T-helper 9 cell (primary cell): ENCODE results near the gene NOL4L.

ENCODE experiments used
- DNase-seq: peaks from one replicate; pipeline ENCODE4 v3.0.0-alpha.2; 2020

Gene NOL4L

DNA sequence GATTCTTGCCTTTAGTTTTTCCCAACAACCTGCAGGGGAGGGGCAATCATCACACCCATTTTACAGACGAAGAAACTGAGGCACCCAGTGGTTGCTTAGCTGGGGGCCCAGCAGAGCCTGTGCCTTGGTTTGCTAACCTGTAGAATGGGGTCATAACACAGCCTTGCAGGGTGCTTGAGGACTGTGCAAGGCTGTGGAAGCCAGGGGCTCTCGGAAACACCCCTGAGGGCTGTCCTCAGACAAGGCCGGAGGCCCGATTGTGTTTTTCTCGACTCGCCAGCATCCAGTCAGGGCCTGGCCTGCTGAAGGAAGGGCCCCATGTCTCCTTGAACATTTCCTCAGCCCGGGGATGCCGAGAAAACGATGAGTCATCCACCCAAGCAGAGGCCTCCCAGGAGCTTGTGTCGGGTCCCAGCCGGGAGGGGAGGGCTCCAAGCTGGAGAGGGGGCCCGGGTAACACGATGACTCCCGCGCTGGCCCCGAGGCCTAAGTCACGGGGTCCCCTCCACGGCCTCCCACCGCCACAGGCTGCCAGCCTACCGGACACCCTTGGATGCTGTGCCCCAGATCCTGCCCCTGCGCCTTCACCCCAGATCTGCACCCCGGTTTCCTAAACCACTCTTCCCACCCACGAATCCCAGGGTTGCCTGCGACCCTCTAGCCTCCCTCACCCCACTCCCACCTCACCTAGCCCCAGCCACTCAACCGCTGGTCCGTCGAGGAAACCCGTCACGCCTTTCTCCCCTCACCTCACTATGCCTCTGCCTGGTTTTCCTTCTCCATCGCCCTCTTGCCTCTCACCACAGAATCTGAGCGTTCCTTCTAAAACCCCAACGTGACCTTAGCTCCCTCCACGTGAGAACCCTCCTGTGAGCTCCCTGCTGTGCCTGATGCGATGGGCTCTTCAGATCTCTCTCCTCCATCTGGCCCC is 10.6 kb downstream of the NOL4L start:
- no peak for DNase-seq

DNA sequence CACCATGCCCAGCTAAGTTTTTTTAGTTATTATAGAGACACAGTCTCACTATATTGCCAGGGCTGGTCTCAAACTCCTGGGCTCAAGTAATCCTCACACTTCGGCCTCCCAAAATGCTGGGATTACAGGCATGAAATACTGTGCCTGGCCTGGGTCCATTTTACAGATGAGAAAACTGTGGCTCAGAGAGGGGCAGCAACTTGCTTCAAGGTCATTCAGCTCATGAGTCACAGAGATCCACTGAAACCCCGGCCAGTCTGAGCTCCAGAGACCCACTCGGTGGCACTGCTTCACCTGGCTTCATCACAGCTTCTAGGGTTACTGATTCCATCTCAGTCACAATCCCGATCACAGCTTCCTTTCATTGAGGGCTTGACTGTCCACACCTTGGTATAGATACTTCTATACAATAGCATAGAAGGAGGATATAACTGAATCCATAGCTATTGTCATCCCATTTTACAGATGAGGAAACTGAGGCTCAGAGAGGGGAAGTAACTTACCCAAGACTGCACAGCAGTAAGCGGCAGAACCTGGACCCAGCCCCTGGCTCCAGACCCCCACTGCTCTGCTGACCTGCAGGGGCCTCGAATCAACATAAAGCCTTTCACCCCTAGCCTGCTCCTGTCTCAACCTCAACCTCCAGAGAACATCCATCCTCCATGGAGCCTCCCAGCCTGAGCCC is 11.8 kb downstream of the NOL4L start:
- DNase-seq = no peak

- DNase-seq = no peak
Measured at GRCh38 chr20:32572271-32572968, 12.7 kb downstream of the NOL4L start.

DNA sequence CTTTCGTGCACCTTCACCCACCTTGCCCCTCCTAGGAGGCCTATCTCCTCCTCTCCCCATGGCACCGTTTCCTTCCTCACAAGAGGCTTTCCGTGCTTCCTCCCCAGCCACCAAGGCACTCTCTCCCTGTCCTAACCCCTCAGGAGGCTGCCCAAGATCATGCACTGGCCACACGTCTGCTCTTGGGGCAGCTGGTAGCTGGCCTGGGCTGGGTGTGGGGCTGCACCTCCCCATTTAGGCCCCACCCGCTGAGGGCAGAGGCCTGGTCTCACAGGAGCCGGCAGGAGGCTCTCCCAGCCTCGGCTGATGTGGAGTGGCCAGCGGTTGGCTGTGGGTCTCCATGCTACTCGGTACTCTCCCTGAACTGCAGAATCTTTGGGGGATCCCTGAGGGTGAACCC is 13.6 kb downstream of the NOL4L start:
- DNase-seq = no peak

DNA sequence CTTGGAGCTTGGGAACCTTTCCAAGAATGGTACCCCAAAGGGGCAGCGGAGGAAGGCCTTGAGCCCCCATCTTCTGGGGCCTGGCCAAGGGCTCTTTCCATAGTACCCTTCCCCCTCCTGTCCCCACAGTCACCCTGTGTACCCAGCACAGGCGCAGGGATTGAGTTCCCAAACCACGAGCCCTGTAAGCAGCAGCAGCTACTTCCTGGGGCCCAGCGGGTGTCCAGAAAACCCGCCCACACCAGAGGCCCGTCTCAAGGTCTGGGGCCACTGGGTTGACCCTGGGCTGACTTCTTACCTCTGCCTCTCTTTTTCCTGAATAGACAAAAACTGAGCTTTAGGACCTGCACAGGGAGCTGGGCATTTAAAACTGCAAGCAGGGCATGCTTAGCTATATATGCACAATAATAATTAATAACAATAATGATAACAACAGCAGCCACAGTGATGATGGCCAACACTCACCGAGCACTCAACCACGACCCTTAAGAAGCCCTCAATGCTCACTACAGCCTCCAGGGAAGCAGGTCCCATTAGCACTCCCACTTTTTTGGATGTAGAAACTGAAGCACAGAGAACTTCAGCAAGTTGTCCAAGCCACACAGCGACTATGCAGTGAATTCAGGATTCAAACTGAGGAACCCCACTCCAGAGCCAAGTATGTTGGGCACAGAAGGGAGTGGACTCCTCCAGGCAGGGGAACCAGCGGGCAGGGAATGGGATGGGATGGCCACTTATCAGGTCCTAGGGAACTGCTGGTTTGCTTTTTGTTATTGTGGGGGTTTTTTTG is 14.5 kb downstream of the NOL4L start:
- DNase-seq = no peak

DNA sequence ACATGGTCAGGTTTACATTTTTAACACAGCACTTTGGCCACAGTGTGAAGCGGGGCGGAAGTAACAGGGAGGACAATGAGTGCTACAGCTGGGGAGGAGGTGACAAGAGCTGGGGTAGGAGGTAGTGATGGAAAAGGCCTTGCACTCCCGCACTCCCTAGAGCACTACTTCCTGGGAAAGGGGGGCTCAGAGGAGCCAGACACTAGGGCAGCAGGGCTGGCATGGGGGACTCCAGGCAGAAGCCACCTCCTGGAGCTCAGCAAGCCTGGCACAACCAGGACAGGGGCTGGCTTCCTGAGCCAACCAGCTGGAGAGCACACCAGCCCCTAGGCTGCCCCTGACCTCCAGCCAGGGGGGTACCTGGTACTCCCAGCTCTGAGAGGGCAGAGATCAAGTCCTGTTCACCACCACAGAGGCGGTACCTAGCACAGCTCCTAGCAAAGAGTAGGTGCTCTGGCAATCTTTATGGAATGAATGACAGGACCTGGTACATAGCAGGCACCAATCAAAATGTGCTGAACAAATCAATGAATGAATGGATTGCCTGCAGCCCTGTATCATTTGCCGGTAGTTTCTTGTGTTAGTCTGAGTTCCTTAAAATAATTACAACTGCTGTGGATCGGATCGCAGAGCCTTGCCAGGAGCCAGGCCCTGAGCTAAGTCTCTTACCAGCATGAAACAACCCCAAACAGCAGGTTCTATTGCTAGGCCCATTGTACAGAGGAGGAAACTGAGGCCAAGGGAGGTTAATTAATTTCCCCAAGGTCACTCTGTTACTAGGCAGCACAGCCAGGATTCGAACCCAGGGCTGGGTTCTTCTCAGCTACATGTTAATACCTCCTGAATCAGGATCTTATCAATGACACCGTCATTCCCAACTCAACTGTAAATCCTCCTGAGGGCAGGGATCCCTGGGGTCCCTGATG is 15.5 kb downstream of the NOL4L start:
- no peak for DNase-seq

DNA sequence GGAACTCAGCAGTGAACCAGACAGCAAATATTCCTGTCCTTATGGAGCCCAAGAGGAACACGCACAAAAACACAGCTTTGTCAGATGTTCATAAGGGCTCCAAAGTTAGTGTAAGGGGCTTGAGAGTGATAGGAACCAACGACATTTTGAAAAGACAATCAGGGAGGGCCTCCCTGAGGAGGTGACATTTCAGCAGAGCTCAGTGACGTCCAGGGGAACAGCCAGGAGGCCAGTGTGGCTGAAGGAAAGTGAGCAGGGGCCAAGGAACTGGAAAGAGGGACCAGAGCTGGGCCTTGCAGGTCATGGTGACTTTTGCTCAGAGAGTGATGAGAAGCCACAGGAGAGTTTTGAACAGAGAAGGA is 16.1 kb downstream of the NOL4L start:
- no peak for DNase-seq

- no peak for DNase-seq
Measured at GRCh38 chr20:32567384-32568178, 17.6 kb downstream of the NOL4L start.

- DNase-seq = no peak
Measured at GRCh38 chr20:32566379-32567374, 18.5 kb downstream of the NOL4L start.

GRCh38 chr20:32565735-32566032 is 19.4 kb downstream of the NOL4L start:
- no peak for DNase-seq

GRCh38 chr20:32564921-32565734 is 20.0 kb downstream of the NOL4L start:
- DNase-seq = no peak

GRCh38 chr20:32564440-32564839 is 20.7 kb downstream of the NOL4L start:
- DNase-seq = no peak

DNA sequence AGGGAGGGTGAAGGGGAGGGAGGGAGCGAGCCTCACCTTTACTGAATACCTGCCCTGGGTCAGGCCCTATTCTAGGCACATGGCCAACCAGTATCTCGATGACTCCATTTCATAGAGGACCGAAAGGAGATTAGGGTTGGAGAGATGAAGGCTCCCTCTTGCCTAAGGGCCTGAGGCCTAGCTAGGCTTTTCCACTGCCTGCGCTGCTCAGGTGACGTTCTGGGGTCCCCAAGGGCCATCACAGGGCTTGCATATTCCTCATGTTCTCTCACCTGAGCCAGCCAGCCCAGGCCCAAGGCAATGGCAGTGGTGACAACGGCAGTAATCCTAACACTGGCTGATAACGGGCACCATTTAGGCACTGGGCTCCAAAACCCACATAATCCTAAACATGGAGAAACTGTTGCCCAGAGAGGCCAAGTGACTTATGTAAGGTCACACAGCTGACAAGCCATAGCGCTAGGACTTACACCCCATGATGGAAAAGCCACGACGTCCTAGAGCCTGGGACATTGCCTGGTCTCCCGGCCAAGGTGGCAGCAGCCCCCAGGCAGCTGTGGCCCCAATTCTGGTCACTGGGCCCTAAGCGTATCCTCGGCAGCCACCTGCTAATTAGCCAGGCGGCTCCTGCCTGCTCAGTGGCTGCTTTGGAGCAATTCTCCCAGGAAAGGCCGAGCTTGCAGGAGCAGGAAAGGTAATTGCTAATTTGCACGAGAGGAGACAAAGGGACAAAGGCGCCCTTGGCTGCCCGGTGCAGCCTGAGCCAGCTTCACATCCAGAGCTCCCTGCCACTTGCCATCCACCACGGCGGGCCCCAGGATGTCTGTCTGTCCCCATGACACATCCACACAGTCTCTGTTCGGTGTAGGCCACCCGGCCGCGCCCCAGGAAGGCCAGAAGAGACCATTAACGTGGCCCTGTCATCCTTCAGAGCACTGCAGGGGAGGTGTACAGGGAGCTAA is 21.5 kb downstream of the NOL4L start:
- no peak for DNase-seq

- no peak for DNase-seq
Measured at GRCh38 chr20:32562495-32562911, 22.6 kb downstream of the NOL4L start.

GRCh38 chr20:32560989-32561830 is 23.9 kb downstream of the NOL4L start:
- DNase-seq = no peak

DNA sequence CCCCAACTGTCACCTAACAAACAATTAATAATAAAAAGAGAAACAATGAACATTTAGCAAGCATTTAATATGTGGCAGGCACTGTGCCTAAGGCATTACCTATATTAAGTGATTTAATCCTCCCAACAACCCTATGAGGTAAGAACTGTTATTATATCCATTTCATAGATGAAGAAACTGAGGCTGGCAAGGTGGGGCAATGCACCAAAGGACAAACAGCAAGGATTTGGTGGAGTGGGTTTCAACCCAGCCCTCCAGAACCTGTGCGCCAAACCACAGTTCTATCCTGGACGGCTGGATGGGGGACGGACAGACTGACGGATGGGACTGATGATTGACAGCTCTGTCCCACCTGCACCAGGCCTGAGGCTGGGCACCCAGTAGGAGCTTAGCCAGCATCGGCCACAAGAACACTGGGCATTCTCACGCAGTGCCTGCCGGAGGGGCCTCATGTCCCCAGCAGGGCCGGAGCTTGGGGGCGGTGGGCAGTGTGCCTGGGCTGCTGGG is 24.6 kb downstream of the NOL4L start:
- DNase-seq = no peak
